HepG2 (cell line): ENCODE data around the gene BHLHA9. TPM values are rescaled to one million over a fixed set of nuclear protein-coding genes. Genes with fewer than 3 reads are reported as not detected.

Experiments
- ATAC-seq: fragments of 200-7000 bp; cut with Tn5 transposase; 3 replicates; pipeline ENCODE4 v1.9.1; 2020; ENCODE audit warnings: mild to moderate bottlenecking, moderate library complexity
- BruUV-seq: library from RNA; stranded (reverse); fragments of 400-500 nt; replicated peaks from 2 replicates; lab custom pipeline; 2021; lab: Mats Ljungman, UMichigan
- CTCF ChIA-PET: fragments of 300-600 bp; formaldehyde crosslinking; extraction: SDS; loops from one replicate; lab custom pipeline; 2021; ENCODE audit warnings: low total read pairs, inconsistent platforms, low intra/inter-chr PET ratio; lab: Yijun Ruan, JAX
- POLR2A ChIA-PET: fragments of 350-600 bp; sonication (Branson Sonifier 250); formaldehyde crosslinking; loops from one replicate; lab custom pipeline; 2020; ENCODE audit warnings: antibody characterized with exemption, inconsistent platforms; lab: Yijun Ruan, JAX
- DNase-seq: peaks from one replicate; pipeline ENCODE4 v3.0.0-alpha.2; 2015; ENCODE audit warnings: low spot score
- FAIRE-seq: peaks from 3 replicates; lab custom pipeline; 2011; peaks lifted over from hg19 to GRCh38; lab: Jason Lieb, UNC
- H2AFZ ChIP-seq: one replicate; pipeline ENCODE4 v1.6.1; 2011; ENCODE audit warnings: low read length, inconsistent platforms
- H3K27ac ChIP-seq: fragments of 300-600 bp; 3 replicates; pipeline ENCODE4 v1.8.0; 2011; ENCODE audit warnings: mixed run types, mild to moderate bottlenecking, mixed read lengths, low read length, inconsistent platforms; ENCODE audit not compliant: insufficient read depth; ENCODE audit errors: extremely low read length
- H3K27me3 ChIP-seq, 2 experiments: fragments of 200-600 bp in 1 of 2; 2 replicates in 1 of 2; 3 replicates in 1 of 2; pipeline versions ENCODE4 v1.6.0 to v1.8.0; 2011; ENCODE audit warnings: low read length in 2 of 2, mild to moderate bottlenecking in 2 of 2, moderate library complexity in 2 of 2, inconsistent platforms in 1 of 2; ENCODE audit not compliant: insufficient read depth in 2 of 2, control insufficient read depth in 1 of 2
- H3K36me3 ChIP-seq, 2 experiments: fragments of 200-600 bp in 1 of 2; replicated peaks in 1 of 2; 2 replicates in 1 of 2; 3 replicates in 1 of 2; pipeline versions ENCODE4 v1.5.1 to v1.8.0; 2011; ENCODE audit warnings: low read length in 2 of 2, inconsistent platforms in 1 of 2; ENCODE audit not compliant: insufficient read depth in 2 of 2, control insufficient read depth in 1 of 2
- H3K4me1 ChIP-seq: 2 replicates; pipeline ENCODE4 v1.5.1; 2012; ENCODE audit warnings: low read length, inconsistent platforms; ENCODE audit not compliant: insufficient read depth
- H3K4me2 ChIP-seq: 2 replicates; pipeline ENCODE4 v1.6.0; 2011; ENCODE audit warnings: low read depth, low read length, inconsistent platforms
- H3K4me3 ChIP-seq, 3 experiments: fragments of 200-600 bp in 1 of 3; sonication (generic), shearing (Covaris generic) in 1 of 3; replicated peaks in 1 of 3; 2 replicates each; pipeline ENCODE4 v1.5.1; 2011 to 2016; ENCODE audit warnings: low read length in 3 of 3, inconsistent platforms in 2 of 3, low read depth in 2 of 3, mild to moderate bottlenecking in 2 of 3, control low read depth in 1 of 3, mixed read lengths in 1 of 3; ENCODE audit not compliant: insufficient read depth in 1 of 3
- H3K79me2 ChIP-seq: one replicate; pipeline ENCODE4 v1.6.1; 2011; ENCODE audit warnings: low read length, inconsistent platforms; ENCODE audit not compliant: insufficient read depth
- H3K9ac ChIP-seq: 2 replicates; pipeline ENCODE4 v1.6.0; 2011; ENCODE audit warnings: mild to moderate bottlenecking, low read depth, low read length, inconsistent platforms; ENCODE audit not compliant: insufficient read depth
- H3K9me3 ChIP-seq: 2 replicates; pipeline ENCODE4 v1.5.1; 2012; ENCODE audit warnings: mild to moderate bottlenecking, low read length
- H4K20me1 ChIP-seq: 2 replicates; pipeline ENCODE4 v1.6.0; 2011; ENCODE audit warnings: inconsistent platforms, mild to moderate bottlenecking, low read length, moderate library complexity; ENCODE audit not compliant: insufficient read depth
- RNF2 ChIP-seq: fragments of 450-650 bp; conservative IDR thresholded peaks from 2 replicates; pipeline ENCODE4 v1.6.1; 2016; ENCODE audit warnings: low read depth
- TERF1 ChIP-seq: sonication (generic); formaldehyde crosslinking; IDR thresholded peaks from 2 replicates; pipeline ENCODE4 v1.8.0; 2022; ENCODE audit warnings: mild to moderate bottlenecking, missing genetic modification reagents, moderate library complexity
- ZNF629 ChIP-seq: sonication (generic); formaldehyde crosslinking; conservative IDR thresholded peaks from 2 replicates; pipeline ENCODE4 v1.5.0; 2020; ENCODE audit warnings: missing genetic modification reagents
- WGBS: methylation state at CpG from one replicate; pipeline ENCODE4 v1.1.6; 2017; ENCODE audit warnings: low lambda C conversion rate; 5-methylcytosine and 5-hydroxymethylcytosine counted together
- in situ Hi-C: cut with HindIII; loops from 2 replicates; pipeline ENCODE4 v1.10.0; 2017; ENCODE audit warnings: low pct_unique_long_range_greater_than_20kb; ENCODE audit not compliant: extremely low pct_ligation_motif_present
- intact Hi-C: fragments of 100-400 bp; cut with micrococcal nuclease; formaldehyde crosslinking; loops from one replicate; pipeline ENCODE4 v1.10.0; 2022; ENCODE audit not compliant: unreplicated experiment
- polyA plus RNA-seq, 8 experiments: library from polyadenylated mRNA; depleted of rRNA in 3 of 8; stranded (reverse) in 7 of 8; unstranded in 1 of 8; fragments of >200 nt; fragmentation: Illumina TruSeq in 4 of 8; extraction: Trizol in 4 of 8; gene quantifications; 2 replicates each; pipeline versions ENCODE4 v1.2.1 to v1.2.3, GENCODE V29; 2011 to 2016; ENCODE audit warnings: low read depth in 4 of 8, missing spikeins in 1 of 8, mixed read lengths in 1 of 8; ENCODE audit not compliant: insufficient read depth in 1 of 8
- total RNA-seq, 5 experiments: library from RNA; depleted of rRNA; stranded (reverse); fragments of >200 nt; fragmentation: Illumina TruSeq; extraction: Trizol; gene quantifications; 2 replicates each; pipeline ENCODE4 v1.2.3, GENCODE V29; 2016; ENCODE audit warnings: low read depth in 1 of 5
- TF ChIP-seq, protein P1 (sequence below): sonication (generic); formaldehyde crosslinking; IDR thresholded peaks from 2 replicates; pipeline ENCODE4 v1.5.0; 2020; ENCODE audit warnings: mild to moderate bottlenecking, missing genetic modification reagents, borderline replicate concordance

Gene BHLHA9
- total and polyA plus RNA-seq, 2 of the 13 experiments (the other 11 are each of a cell fraction or from before 2014, with no cell fraction given) = not detected

- Histone ChIP-seq H3K27me3 (peaks cover 5 to 57% of the 10 kb centered on the region in 2 experiments), H3K79me2 (no peaks in the 10 kb centered on the region), H3K27ac (no peak overlapping the region), H3K4me3 (no peak overlapping the region), H4K20me1 (no peaks in the 10 kb centered on the region), H3K9ac (no peak overlapping the region), H3K36me3 (no peaks in the 10 kb centered on the region), H2AFZ (no peak overlapping the region), H3K4me2 (no peak overlapping the region), H3K4me1 (peaks cover 7% of the 10 kb centered on the region; the same call in 1 of the 2 replicates), H3K9me3 (no peaks in the 10 kb centered on the region)
- ChIA-PET POLR2A (no interaction called here), CTCF (no interaction called here)
- no TSS peak for BruUV-seq
- WGBS = 34% methylated on average over 11 of the region's 13 CpGs
- in situ Hi-C loops = loop anchor here (5.0 to 10.0 kb wide), 2 partner anchors 59 to 241 kb away; partner anchors contain the start of gene INPP5K
- TF ChIP-seq, protein P1, sequence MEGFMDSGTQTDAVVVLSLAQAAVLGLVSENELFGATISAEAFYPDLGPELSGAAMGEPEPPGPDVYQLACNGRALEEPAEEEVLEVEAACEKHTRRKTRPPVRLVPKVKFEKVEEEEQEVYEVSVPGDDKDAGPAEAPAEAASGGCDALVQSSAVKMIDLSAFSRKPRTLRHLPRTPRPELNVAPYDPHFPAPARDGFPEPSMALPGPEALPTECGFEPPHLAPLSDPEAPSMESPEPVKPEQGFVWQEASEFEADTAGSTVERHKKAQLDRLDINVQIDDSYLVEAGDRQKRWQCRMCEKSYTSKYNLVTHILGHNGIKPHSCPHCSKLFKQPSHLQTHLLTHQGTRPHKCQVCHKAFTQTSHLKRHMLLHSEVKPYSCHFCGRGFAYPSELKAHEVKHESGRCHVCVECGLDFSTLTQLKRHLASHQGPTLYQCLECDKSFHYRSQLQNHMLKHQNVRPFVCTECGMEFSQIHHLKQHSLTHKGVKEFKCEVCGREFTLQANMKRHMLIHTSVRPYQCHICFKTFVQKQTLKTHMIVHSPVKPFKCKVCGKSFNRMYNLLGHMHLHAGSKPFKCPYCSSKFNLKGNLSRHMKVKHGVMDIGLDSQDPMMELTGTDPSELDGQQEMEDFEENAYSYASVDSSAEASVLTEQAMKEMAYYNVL (CRISPR knock-in tag) = no peak
- TF ChIP-seq RNF2 (no peak), ZNF629 (CRISPR knock-in tag) (peak; percentile 88), TERF1 (CRISPR knock-in tag) (no peak)
- ATAC-seq (no peak), FAIRE-seq (no peak), DNase-seq (no peak)
- intact Hi-C loops = no loop called here
Observed at GRCh38 chr17:1273492-1274244, 3.4 kb downstream of the BHLHA9 start.
